Inferior parietal cortex (tissue), 1 donor: ENCODE results near the gene PRKACA.

Source experiments
- DNase-seq: peaks from one replicate; pipeline ENCODE4 v3.0.0-alpha.2; 2016; ENCODE audit errors: extremely low spot score

The PRKACA gene

GRCh38 chr19:14116918-14117578, 514 bp downstream of the PRKACA start:
- no peak for DNase-seq

GRCh38 chr19:14116525-14116917, 1.0 kb downstream of the PRKACA start:
- no peak for DNase-seq

DNA sequence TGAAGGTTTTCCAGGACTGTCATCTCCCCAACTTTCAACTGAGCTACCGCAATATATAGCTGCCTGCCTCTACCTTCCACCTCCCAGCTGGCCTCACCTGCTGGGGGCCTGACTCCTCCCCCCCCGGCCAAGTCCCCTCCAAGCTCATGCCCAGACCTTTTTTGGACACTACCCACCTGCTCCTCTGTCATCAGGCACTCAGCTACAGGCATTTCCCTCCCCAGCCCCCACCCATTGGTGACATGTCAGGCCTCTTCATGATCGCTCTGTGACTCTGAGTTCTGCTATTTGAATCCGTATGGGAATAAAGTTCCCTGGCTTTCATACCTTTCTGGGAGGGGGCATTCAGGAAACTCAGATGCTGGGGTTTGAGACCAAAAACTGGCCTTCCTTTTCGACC, 1.8 kb downstream of the PRKACA start:
- no peak for DNase-seq

DNA sequence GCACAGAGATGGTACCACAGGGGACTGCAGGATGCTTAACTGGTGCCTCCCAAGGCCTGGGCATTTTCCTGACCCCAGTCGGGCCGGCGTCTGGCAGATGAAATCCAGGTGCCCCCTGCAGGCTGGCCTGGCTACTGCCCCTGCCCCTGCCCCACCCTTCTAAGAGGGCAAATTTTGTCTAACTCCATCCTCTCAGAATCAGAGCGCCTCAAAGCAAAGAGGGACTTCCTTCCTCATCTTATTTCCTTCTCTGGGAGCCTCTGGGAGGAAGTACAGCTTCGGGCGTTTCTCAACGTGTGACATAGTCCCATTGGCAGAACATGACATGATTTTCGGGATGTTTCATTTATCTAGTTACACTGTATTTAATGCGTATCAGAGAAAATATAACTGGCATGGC, 2.7 kb downstream of the PRKACA start:
- DNase-seq: no peak

GRCh38 chr19:14114439-14114838, 3.1 kb downstream of the PRKACA start:
- DNase-seq: no peak

GRCh38 chr19:14113762-14114414, 3.7 kb downstream of the PRKACA start:
- DNase-seq: no peak

GRCh38 chr19:14112809-14113385, 4.7 kb downstream of the PRKACA start:
- no peak for DNase-seq

- no peak for DNase-seq
Measured at GRCh38 chr19:14112051-14112808, 5.3 kb downstream of the PRKACA start.

GRCh38 chr19:14111486-14111885, 6.1 kb downstream of the PRKACA start:
- DNase-seq: no peak

DNA sequence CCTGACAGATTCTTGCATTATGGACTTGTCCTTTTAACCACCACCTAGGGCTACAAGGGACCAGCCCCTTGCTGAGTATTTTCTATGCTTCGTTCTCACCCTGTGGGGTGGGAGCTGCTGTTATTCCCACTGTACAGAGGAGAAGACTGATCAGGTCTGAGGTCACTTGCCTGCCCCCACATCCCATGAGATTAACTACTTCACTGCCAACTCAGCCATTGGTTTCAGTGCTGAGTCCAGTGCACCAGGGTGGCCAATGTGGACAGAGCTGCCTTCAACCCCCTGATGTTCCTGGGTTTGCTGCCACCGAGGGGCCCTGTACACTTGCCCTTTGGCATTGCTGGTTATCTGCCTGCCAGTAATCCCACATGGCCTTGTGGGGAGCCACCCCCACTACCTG, 6.9 kb downstream of the PRKACA start:
- DNase-seq: no peak

- DNase-seq: no peak
Measured at GRCh38 chr19:14107581-14108461, 9.7 kb downstream of the PRKACA start.

DNA sequence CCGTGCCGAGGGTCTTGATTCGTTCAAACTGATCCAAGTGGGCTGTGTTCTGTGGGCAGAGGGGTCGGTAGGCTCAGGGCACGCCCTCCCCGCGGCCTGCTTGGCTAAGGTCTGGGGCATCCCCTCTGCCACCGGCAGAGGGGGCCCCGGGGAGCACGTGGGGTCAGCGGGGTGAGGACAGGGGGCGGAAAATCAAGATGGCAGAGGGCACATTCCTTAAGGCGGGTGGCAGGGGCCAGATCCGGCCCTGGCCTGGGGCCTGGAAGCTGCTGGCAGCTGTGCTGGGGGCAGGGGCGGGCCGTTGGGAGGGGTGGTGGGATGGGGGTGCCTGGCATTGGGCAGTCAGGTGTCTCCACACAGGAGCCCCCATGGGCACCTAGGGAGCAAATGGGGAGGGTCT, 10.7 kb downstream of the PRKACA start:
- no peak for DNase-seq

- no peak for DNase-seq
Measured at GRCh38 chr19:14105680-14106079, 11.9 kb downstream of the PRKACA start.

- DNase-seq: no peak
Measured at GRCh38 chr19:14103310-14103709, 14.3 kb downstream of the PRKACA start.

GRCh38 chr19:14102756-14103155, 14.8 kb downstream of the PRKACA start:
- DNase-seq: no peak

GRCh38 chr19:14102102-14102696, 15.4 kb downstream of the PRKACA start:
- no peak for DNase-seq

DNA sequence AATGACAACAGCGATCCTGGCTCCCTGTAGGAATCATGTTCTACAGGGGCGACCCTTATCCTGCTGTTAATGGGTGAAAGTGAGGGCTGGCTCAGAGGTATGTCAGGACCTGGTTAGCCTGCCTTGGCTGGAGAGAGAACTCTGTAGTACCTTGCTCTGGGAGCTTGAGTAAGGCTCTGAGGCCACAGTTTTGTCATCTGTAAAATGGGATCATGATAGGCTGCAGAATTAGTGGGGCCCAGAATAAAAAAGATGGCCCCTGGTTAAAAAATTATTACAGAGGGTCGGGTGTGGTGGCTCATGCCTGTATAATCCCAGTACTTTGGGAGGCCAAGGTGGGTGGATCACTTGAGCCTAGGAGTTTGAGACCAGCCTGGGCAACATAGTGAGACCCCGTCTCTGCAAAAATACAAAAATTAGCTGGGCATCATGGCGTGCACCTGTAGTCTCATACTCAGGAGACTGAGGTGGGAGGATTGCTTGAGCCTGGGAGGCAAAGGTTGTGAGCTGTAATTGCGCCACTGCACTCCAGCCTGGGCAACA, 16.5 kb downstream of the PRKACA start:
- DNase-seq: no peak

- DNase-seq: no peak
Measured at GRCh38 chr19:14097532-14098151, 19.9 kb downstream of the PRKACA start.

- DNase-seq: no peak
Measured at GRCh38 chr19:14096272-14096992, 21.1 kb downstream of the PRKACA start.

- no peak for DNase-seq
Measured at GRCh38 chr19:14094854-14095253, 22.7 kb downstream of the PRKACA start.
